Erythroblast (primary cell): ENCODE data around the gene DIP2A.

Experiments used
- DNase-seq, 2 experiments: peaks; one replicate each; lab custom pipeline; 2025; lab: John Stamatoyannopoulos, UW
- GATA1 ChIP-seq: IDR thresholded peaks from 2 replicates; pipeline ENCODE4 v1.6.1; 2011; ENCODE audit warnings: low read depth, mild to moderate bottlenecking, control low read depth, low read length, moderate library complexity
- POLR2A ChIP-seq: IDR thresholded peaks from 2 replicates; pipeline ENCODE4 v1.6.1; 2011; ENCODE audit warnings: mild to moderate bottlenecking, low read length

Gene DIP2A

DNA sequence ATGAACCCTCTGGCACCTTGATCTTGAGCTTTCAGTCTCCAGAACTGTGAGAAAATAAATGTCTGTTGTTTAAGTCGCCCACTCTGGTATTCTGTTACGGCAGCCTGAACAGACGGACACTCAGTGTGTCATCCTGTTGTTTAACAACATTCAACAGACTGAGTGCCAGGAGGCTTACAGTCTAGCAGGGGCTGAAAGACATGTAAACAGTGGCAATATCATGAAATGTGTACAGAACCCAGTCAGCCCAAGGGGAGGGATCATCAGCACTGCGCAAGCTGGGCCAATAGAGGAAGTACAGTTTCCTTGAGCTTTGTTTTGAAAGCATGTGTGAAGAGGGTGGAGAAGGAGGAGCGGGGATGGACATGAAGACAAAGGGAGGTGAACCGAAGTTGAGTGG is 13.6 kb downstream of the DIP2A start:
- TF ChIP-seq POLR2A (no peak), GATA1 (no peak)

DNA sequence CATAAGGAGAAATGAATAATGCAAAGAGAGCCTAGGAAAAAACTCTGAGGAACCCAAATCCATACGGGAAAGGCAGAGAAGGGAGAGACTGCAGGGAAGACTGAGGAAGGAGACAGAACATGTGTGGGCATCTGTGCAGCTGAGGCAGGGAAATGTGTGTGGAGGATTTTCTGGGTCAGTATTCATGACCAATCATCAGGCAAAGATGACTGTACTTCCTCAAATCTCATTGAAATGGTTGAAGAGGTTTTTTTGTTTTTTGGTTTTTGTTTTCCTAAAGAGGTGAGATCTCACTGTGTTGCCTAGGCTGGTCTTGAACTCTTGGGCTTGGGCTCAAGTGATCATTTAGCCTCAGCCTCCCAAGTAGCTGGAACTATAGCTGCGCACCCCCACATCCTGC is 15.7 kb downstream of the DIP2A start:
- TF ChIP-seq POLR2A (no peak), GATA1 (no peak)
- no peak for DNase-seq

More for the DNA sequence above, 13.6 kb downstream of the DIP2A start:
- no peak for DNase-seq

- no peak for DNase-seq
- TF ChIP-seq GATA1 (no peak), POLR2A (no peak)
Measured at GRCh38 chr21:46475296-46475695, 16.6 kb downstream of the DIP2A start.

GRCh38 chr21:46477765-46478164 is 19.1 kb downstream of the DIP2A start:
- no peak for DNase-seq
- TF ChIP-seq GATA1, result no peak
- TF ChIP-seq POLR2A, result no peak

- TF ChIP-seq GATA1 (no peak), POLR2A (no peak)
Measured at GRCh38 chr21:46478910-46479309, 20.2 kb downstream of the DIP2A start.

GRCh38 chr21:46480466-46480865 is 21.8 kb downstream of the DIP2A start:
- no peak for DNase-seq
- TF ChIP-seq POLR2A, result no peak
- no peak for TF ChIP-seq GATA1

More at GRCh38 chr21:46478910-46479309, 20.2 kb downstream of the DIP2A start:
- no peak for DNase-seq

GRCh38 chr21:46482225-46482845 is 23.6 kb downstream of the DIP2A start:
- peak in 1 of 2 experiments; percentile 43 for DNase-seq
- TF ChIP-seq POLR2A (no peak), GATA1 (no peak)

- TF ChIP-seq GATA1 (no peak), POLR2A (no peak)
- no peak for DNase-seq
Measured at GRCh38 chr21:46482846-46483231, 24.1 kb downstream of the DIP2A start.

DNA sequence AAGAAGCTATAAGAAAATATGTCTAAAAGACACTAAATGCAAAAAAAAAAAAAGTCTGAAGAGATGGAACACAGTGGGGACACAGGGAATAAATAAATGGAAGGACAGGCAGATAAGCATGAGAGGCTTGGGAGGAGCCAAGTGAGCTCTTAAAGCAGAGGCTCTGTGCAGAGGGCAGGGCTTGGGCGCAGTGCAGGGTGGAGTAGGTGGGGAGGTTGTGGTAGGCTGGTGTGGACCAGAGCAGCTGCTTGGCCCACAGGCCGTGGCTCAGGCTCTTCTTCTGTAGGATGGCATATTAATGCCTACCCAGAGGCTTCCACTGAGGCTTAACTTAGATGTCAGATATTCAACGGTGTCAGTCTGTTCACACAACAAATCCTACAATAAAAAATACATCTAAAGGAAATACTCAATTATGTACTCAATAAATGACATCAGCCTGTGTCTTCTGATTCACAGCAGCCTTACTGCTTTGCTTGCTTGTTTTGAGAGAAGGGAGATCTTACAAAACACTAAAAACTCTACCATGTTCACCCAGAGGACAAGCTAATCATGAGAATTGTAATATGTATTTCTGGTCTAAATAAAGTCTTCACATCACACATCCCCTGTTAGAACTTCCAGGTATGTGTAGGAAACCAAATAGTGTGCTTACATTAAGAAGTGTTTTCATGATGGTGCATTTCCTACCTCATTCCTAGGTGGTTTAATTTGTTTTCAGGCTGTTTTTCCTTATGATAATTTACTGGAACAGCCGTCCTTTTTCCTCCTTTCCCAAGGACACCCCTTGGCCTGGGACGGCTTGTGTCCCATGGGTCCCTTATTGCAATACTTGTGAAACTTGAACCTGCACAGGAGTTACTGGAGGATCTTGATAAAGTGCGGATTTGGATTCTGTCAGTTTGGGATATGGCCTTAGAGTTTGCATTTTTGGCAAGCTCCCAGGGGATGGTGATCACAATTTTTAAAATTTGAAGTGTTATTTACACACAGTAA is 24.9 kb downstream of the DIP2A start:
- DNase-seq, result peak; percentile 47 to 55
- TF ChIP-seq GATA1 (no peak), POLR2A (no peak)

GRCh38 chr21:46486481-46487126 is 27.9 kb downstream of the DIP2A start:
- no peak for TF ChIP-seq GATA1
- TF ChIP-seq POLR2A, result no peak
- peak in 1 of 2 experiments; percentile 16 for DNase-seq

GRCh38 chr21:46489162-46489663 is 30.5 kb downstream of the DIP2A start:
- TF ChIP-seq POLR2A, result no peak
- no peak for TF ChIP-seq GATA1
- DNase-seq, result no peak

DNA sequence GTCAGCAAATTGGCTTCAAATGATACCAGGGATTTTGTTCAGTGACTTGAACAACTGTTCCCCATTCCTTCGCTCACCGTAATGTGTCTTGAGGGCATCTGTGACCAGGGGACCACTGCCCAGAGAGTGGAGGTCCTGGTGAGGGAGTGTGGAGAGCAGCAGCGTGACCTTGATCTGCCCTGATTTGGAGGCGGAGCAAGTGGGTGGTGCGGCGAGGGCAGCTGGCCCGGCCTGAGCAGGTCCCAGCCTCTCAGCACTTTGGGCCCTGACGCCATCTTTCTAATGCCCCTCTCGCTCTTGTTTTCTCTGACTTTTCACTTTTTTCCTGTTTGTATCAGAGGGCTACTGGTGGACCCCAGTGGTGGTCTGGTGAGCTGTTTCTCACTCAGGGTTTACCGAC is 31.1 kb downstream of the DIP2A start:
- DNase-seq, result no peak
- TF ChIP-seq GATA1 (no peak), POLR2A (no peak)

GRCh38 chr21:46491553-46491952 is 32.9 kb downstream of the DIP2A start:
- no peak for TF ChIP-seq GATA1
- TF ChIP-seq POLR2A, result no peak
- no peak for DNase-seq

GRCh38 chr21:46492851-46493250 is 34.2 kb downstream of the DIP2A start:
- no peak for TF ChIP-seq GATA1
- TF ChIP-seq POLR2A, result no peak
- DNase-seq, result no peak
